Upper lobe of left lung (tissue), 4 donors: ENCODE measurements around the gene SLC22A12.

Source experiments
- CTCF ChIP-seq, 6 experiments: fragments of 450-650 bp in 4 of 6; fragments of 200-600 bp in 2 of 6; sonication (generic) in 2 of 6; IDR thresholded peaks; one replicate each; pipeline ENCODE4 v1.5.1; 2016 to 2019; ENCODE audit warnings: antibody characterized with exemption in 6 of 6
- EP300 ChIP-seq, 4 donors: sonication (generic); formaldehyde crosslinking; IDR thresholded peaks; one replicate each; pipeline ENCODE4 v1.5.1; 2017; ENCODE audit warnings: antibody characterized with exemption in 4 of 4, control low read depth in 2 of 4
- POLR2A ChIP-seq, 4 donors: fragments of 450-650 bp; IDR thresholded peaks; one replicate each; pipeline ENCODE4 v1.5.1; 2016 to 2017; ENCODE audit warnings: antibody characterized with exemption in 4 of 4, mild to moderate bottlenecking in 2 of 4
- POLR2AphosphoS5 ChIP-seq, 2 donors: sonication (generic); formaldehyde crosslinking; IDR thresholded peaks; one replicate each; pipeline ENCODE4 v1.5.1; 2017; ENCODE audit warnings: antibody characterized with exemption in 2 of 2

- no peak for TF ChIP-seq CTCF (IDR thresholded peaks at IDR 0.05)
- TF ChIP-seq POLR2A (IDR thresholded peaks at IDR 0.05), result no peak
- no peak for TF ChIP-seq EP300 (IDR thresholded peaks at IDR 0.05)
- no peak for TF ChIP-seq POLR2AphosphoS5 (IDR thresholded peaks at IDR 0.05)
These were observed 5.9 kb upstream of the SLC22A12 start for GRCh38 chr11:64585150-64585549.
